HEK293 (cell line): ENCODE results near the gene DHRS12.

ENCODE experiments used
- CTCF ChIA-PET: fragments of 350-600 bp; formaldehyde crosslinking; extraction: SDS; loops from one replicate; lab custom pipeline; 2021; ENCODE audit warnings: antibody characterized with exemption; lab: Yijun Ruan, JAX
- POLR2A ChIA-PET: fragments of 300-600 bp; formaldehyde crosslinking; extraction: SDS; loops from one replicate; lab custom pipeline; 2020; ENCODE audit warnings: antibody characterized with exemption, inconsistent platforms; lab: Yijun Ruan, JAX
- H3K27ac ChIP-seq: fragments of 200-500 bp; sonication (Bioruptor generic); 2 replicates; pipeline ENCODE4 v1.5.1; 2014; ENCODE audit warnings: low read depth, low read length, control low read depth, inconsistent platforms; ENCODE audit errors: extremely low read depth
- H3K36me3 ChIP-seq, 2 experiments: fragments of 200-500 bp in 1 of 2; sonication (Bioruptor generic) in 1 of 2; 1 replicate in 1 of 2; 2 replicates in 1 of 2; pipeline ENCODE4 v1.5.1; 2014 to 2017; ENCODE audit warnings: inconsistent platforms in 2 of 2, low read length in 2 of 2; ENCODE audit not compliant: control insufficient read depth in 2 of 2, insufficient read depth in 1 of 2
- H3K4me1 ChIP-seq: fragments of 200-500 bp; sonication (Bioruptor generic); 2 replicates; pipeline ENCODE4 v1.5.1; 2014; ENCODE audit warnings: mild to moderate bottlenecking, low read length, inconsistent platforms; ENCODE audit not compliant: control insufficient read depth, insufficient read depth
- H3K4me3 ChIP-seq: 2 replicates; pipeline ENCODE4 v1.5.1; 2011; ENCODE audit warnings: low read depth, mild to moderate bottlenecking, control low read depth, low read length, moderate library complexity
- H3K9me3 ChIP-seq: fragments of 200-500 bp; sonication (Bioruptor generic); 2 replicates; pipeline ENCODE4 v1.5.1; 2014; ENCODE audit warnings: low read depth, low read length, inconsistent platforms; ENCODE audit not compliant: control insufficient read depth, insufficient read depth
- BCL11B ChIP-seq: fragments of 450-650 bp; formaldehyde crosslinking; IDR thresholded peaks from 2 replicates; pipeline ENCODE4 v1.5.1; 2016; ENCODE audit warnings: low read depth, missing biosample characterization, missing genetic modification characterization
- EGR2 ChIP-seq: fragments of 450-650 bp; formaldehyde crosslinking; IDR thresholded peaks from 2 replicates; pipeline ENCODE4 v1.5.1; 2016; ENCODE audit warnings: low read depth, missing biosample characterization, missing genetic modification characterization
- GLI2 ChIP-seq: fragments of 450-650 bp; formaldehyde crosslinking; IDR thresholded peaks from 2 replicates; pipeline ENCODE4; 2017; ENCODE audit warnings: missing biosample characterization, missing genetic modification characterization, low read depth, borderline replicate concordance
- GLIS2 ChIP-seq: fragments of 450-650 bp; formaldehyde crosslinking; IDR thresholded peaks from 2 replicates; pipeline ENCODE4 v1.5.1; 2016; ENCODE audit warnings: missing biosample characterization, missing genetic modification characterization
- HOXD13 ChIP-seq: sonication (generic); formaldehyde crosslinking; IDR thresholded peaks from 2 replicates; pipeline ENCODE4 v1.8.0; 2022; ENCODE audit warnings: missing genetic modification reagents, borderline replicate concordance
- SCRT1 ChIP-seq: fragments of 450-650 bp; formaldehyde crosslinking; IDR thresholded peaks from 2 replicates; pipeline ENCODE4 v1.5.1; 2016; ENCODE audit warnings: missing biosample characterization, missing genetic modification characterization, borderline replicate concordance
- SP7 ChIP-seq: fragments of 450-650 bp; formaldehyde crosslinking; IDR thresholded peaks from 2 replicates; pipeline ENCODE4 v1.5.1; 2016; ENCODE audit warnings: missing biosample characterization, missing genetic modification characterization
- TCF7L2 ChIP-seq: IDR thresholded peaks from 2 replicates; pipeline ENCODE4 v1.6.1; 2011; ENCODE audit warnings: low read depth, mild to moderate bottlenecking, inconsistent platforms, low read length, moderate library complexity, borderline replicate concordance
- YY2 ChIP-seq: fragments of 450-650 bp; formaldehyde crosslinking; IDR thresholded peaks from 2 replicates; pipeline ENCODE4 v1.5.1; 2016; ENCODE audit warnings: missing biosample characterization, missing genetic modification characterization
- ZFP69B ChIP-seq: fragments of 450-650 bp; formaldehyde crosslinking; IDR thresholded peaks from 2 replicates; pipeline ENCODE4 v1.5.1; 2016; ENCODE audit warnings: missing biosample characterization, missing genetic modification characterization
- ZNF133 ChIP-seq: fragments of 450-650 bp; formaldehyde crosslinking; IDR thresholded peaks from 2 replicates; pipeline ENCODE4 v1.5.1; 2016; ENCODE audit warnings: missing biosample characterization, missing genetic modification characterization
- ZNF175 ChIP-seq: fragments of 450-650 bp; formaldehyde crosslinking; IDR thresholded peaks from 2 replicates; pipeline ENCODE4 v1.5.1; 2016; ENCODE audit warnings: missing biosample characterization, missing genetic modification characterization
- ZNF521 ChIP-seq: fragments of 450-650 bp; formaldehyde crosslinking; IDR thresholded peaks from 2 replicates; pipeline ENCODE4 v1.5.1; 2017; ENCODE audit warnings: missing biosample characterization, mild to moderate bottlenecking, missing genetic modification characterization
- ZNF629 ChIP-seq: fragments of 450-650 bp; formaldehyde crosslinking; IDR thresholded peaks from 2 replicates; pipeline ENCODE4 v1.5.1; 2017; ENCODE audit warnings: missing biosample characterization, missing genetic modification characterization
- TF ChIP-seq, protein P1 (sequence below): fragments of 450-650 bp; formaldehyde crosslinking; IDR thresholded peaks from 2 replicates; pipeline ENCODE4 v1.5.1; 2017; ENCODE audit warnings: missing biosample characterization, mild to moderate bottlenecking, missing genetic modification characterization, moderate library complexity
- TF ChIP-seq, protein P2 (sequence below): fragments of 450-650 bp; formaldehyde crosslinking; IDR thresholded peaks from 2 replicates; pipeline ENCODE4 v1.5.1; 2016; ENCODE audit warnings: missing biosample characterization, missing genetic modification characterization
- TF ChIP-seq, protein P3 (sequence below): fragments of 450-650 bp; formaldehyde crosslinking; IDR thresholded peaks from 2 replicates; pipeline ENCODE4 v1.5.1; 2016; ENCODE audit warnings: missing biosample characterization, missing genetic modification characterization
- TF ChIP-seq, protein P4 (sequence below): fragments of 450-650 bp; formaldehyde crosslinking; IDR thresholded peaks from 2 replicates; pipeline ENCODE4 v1.5.1; 2016; ENCODE audit warnings: missing biosample characterization, missing genetic modification characterization
- TF ChIP-seq, protein P5 (sequence below): fragments of 450-650 bp; formaldehyde crosslinking; IDR thresholded peaks from 2 replicates; pipeline ENCODE4 v1.5.1; 2016; ENCODE audit warnings: missing biosample characterization, missing genetic modification characterization

The DHRS12 gene

DNA sequence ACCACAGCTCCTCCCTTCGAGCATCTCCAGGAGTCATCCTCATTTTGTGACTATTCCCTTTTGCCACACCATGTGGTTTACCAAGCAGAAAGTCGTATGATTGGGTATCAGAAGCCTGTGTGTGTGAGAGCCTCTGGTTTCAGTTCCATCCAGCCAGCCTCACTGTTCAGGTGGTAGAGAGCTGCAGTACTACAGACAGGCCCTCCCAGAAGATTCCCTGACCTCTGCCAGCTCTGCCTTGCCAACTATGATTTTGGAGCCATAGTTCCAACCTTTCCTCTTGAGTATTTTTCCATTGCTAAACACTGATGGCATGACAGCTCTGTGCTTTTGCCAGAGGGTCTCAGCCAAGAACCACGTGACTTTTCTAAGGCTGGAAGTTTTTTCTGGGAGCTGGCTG, 82.5 kb downstream of the DHRS12 start:
- no peaks in the 10 kb centered on the region for H3K4me1 ChIP-seq
- H3K27ac ChIP-seq: no peak overlapping the region
- POLR2A ChIA-PET: no interaction called here
- TF ChIP-seq ZNF175 (tag by site-specific recombination): no peak
- no peak for TF ChIP-seq TCF7L2
- TF ChIP-seq, all 188 proteins: peak for 0
- no peaks in the 10 kb centered on the region; a peak in 1 of 3 replicates for H3K36me3 ChIP-seq
- no peak overlapping the region for H3K4me3 ChIP-seq
- H3K9me3 ChIP-seq: no peaks in the 10 kb centered on the region
- CTCF ChIA-PET: no interaction called here

DNA sequence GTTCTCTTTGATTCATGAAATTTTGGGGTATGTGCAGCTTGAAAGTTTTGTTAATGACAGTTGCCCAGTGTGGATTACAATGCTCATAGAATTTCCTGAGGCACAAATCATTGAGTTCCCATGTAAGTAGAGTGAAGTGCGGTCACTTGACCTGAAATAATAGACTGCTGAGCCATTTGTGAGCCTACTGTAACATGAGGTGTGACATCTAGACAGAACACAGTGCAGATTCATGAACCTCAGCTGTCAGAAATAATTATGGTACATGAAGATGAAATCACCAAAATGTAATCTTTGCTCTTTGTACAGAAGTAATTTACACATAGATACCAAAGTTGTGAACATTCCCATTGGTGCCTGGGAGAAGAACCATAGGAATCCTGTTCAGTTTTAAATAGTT, 84.6 kb downstream of the DHRS12 start:
- Histone ChIP-seq H3K9me3 (no peaks in the 10 kb centered on the region), H3K27ac (no peak overlapping the region), H3K4me1 (no peaks in the 10 kb centered on the region), H3K4me3 (no peak overlapping the region), H3K36me3 (no peaks in the 10 kb centered on the region)
- CTCF ChIA-PET: no interaction called here
- TF ChIP-seq HOXD13 (CRISPR knock-in tag) (no peak), ZNF629 (tag by site-specific recombination) (no peak), GLIS2 (tag by site-specific recombination) (no peak), YY2 (tag by site-specific recombination) (no peak), SCRT1 (tag by site-specific recombination) (no peak), EGR2 (tag by site-specific recombination) (no peak), ZFP69B (tag by site-specific recombination) (no peak), ZNF133 (no peak), SP7 (no peak), BCL11B (no peak), GLI2 (no peak), ZNF521 (tag by site-specific recombination) (no peak)
- TF ChIP-seq, protein P1, sequence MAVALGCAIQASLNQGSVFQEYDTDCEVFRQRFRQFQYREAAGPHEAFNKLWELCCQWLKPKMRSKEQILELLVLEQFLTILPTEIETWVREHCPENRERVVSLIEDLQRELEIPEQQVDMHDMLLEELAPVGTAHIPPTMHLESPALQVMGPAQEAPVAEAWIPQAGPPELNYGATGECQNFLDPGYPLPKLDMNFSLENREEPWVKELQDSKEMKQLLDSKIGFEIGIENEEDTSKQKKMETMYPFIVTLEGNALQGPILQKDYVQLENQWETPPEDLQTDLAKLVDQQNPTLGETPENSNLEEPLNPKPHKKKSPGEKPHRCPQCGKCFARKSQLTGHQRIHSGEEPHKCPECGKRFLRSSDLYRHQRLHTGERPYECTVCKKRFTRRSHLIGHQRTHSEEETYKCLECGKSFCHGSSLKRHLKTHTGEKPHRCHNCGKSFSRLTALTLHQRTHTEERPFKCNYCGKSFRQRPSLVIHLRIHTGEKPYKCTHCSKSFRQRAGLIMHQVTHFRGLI (tag by site-specific recombination): no peak
- TF ChIP-seq, protein P2, sequence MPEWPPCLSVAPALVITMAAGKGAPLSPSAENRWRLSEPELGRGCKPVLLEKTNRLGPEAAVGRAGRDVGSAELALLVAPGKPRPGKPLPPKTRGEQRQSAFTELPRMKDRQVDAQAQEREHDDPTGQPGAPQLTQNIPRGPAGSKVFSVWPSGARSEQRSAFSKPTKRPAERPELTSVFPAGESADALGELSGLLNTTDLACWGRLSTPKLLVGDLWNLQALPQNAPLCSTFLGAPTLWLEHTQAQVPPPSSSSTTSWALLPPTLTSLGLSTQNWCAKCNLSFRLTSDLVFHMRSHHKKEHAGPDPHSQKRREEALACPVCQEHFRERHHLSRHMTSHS (tag by site-specific recombination): no peak
- TF ChIP-seq, protein P3, sequence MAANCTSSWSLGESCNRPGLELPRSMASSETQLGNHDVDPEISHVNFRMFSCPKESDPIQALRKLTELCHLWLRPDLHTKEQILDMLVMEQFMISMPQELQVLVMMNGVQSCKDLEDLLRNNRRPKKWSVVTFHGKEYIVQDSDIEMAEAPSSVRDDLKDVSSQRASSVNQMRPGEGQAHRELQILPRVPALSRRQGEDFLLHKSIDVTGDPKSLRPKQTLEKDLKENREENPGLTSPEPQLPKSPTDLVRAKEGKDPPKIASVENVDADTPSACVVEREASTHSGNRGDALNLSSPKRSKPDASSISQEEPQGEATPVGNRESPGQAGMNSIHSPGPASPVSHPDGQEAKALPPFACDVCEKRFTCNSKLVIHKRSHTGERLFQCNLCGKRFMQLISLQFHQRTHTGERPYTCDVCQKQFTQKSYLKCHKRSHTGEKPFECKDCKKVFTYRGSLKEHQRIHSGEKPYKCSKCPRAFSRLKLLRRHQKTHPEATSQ (tag by site-specific recombination): no peak
- TF ChIP-seq, protein P4, sequence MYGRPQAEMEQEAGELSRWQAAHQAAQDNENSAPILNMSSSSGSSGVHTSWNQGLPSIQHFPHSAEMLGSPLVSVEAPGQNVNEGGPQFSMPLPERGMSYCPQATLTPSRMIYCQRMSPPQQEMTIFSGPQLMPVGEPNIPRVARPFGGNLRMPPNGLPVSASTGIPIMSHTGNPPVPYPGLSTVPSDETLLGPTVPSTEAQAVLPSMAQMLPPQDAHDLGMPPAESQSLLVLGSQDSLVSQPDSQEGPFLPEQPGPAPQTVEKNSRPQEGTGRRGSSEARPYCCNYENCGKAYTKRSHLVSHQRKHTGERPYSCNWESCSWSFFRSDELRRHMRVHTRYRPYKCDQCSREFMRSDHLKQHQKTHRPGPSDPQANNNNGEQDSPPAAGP (tag by site-specific recombination): no peak
- TF ChIP-seq, protein P5, sequence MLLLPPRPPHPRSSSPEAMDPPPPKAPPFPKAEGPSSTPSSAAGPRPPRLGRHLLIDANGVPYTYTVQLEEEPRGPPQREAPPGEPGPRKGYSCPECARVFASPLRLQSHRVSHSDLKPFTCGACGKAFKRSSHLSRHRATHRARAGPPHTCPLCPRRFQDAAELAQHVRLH: no peak
- POLR2A ChIA-PET: no interaction called here
